CD4-positive, alpha-beta T cell treated with Interleukin-4 for 1 hour (primary cell): Measurements from ENCODE around the gene TMEM88.

Source experiments
- DNase-seq, 2 donors: peaks; one replicate each; pipeline ENCODE4 v3.0.0-alpha.2; 2020 to 2022

The TMEM88 gene

DNA sequence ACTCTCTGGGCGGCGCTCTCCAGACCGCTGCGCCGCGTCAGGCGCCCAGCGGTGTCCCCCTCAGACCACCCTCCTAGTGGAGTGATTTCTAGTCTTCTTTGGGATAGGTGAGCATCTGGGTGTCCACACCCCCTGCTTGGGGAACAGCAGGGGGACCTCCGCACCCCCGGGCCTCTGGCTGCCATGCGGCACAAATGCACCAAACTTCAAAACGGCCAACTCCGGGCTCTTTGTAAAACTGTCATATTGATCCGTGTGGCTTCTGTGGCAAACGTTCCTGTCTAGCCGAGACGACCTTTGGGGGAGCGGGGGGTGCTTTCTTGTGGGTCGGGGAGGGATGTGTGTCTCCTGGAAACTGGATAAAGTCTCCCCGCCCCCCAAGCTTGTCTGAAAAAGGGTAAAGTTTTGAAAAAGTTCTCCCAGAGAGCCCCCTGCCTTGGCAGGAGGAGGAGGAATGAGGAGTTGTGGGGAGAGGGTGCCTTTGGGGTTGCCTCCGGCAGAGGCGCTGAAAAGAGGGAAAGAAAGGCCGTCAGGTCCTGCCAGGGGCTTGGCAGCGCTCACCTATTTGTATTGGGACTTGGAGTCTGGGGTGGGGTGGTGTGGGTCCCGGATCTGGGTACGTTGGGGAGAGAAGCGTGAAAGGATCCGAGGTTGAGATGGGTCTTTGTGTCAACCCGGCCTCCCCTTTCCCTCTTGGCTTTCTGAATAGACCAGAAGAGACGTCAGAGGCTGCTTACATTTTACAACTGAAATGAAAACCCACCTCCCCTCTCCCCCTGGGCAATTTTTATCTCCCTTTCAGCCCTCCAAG lies 31.6 kb downstream of the TMEM88 start:
- peak; percentile 74 to 78 for DNase-seq

DNA sequence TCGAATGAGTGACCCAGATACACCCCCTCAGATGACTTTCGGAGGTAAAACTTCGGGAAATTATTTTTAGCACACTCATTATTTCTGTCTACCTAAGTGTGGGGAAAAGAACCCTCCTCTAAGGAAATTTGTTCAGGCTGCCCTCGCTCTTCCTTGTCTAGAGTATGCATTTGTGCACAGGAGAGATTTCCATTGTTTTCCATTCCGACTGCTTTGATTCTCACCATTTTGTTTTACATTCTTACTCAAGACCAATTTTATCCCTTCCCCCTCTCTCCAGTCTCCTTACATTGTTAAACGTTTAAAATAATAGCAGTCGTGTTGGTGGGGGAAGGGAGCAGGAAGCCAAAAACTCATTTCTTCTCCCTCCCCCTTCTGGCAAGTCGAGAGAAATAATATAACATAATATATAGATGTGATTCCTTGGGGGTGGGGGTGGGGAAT lies 32.2 kb downstream of the TMEM88 start:
- DNase-seq: no peak

DNA sequence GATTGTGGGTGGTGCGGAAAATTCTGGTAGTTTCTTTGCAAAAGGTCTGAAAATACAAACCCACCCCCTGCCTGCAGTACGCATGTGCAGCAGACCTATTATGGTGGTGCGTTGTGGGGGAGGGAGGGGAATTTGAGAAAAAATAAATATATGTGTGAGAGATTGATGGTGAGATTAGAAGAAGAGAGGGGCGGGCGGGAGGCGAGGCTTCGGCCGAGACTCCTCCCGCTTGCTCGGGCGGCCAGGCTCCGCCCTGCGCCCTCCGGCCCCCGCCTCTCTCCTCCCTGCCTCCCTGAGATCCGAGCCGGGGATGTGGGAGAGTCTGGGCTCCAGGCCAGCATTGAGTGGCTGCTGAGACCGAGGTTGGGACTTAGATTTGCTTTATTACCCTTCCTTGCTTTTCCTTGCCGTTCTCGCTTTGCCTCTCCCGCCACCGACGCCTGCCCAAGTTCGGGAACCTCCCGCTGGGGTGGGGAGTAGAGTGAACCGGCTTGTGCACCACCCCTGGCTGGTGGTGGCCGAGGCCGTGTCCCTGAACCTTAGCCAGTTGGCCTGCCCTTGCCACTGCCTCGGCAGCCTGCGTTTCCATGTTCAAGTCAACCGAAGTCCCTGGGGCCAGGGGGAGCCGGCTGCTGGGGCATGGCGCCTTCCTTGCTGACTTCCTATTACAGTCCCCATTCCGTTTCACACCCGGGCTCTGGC lies 32.8 kb downstream of the TMEM88 start:
- DNase-seq: peak; percentile 95 to 98

DNA sequence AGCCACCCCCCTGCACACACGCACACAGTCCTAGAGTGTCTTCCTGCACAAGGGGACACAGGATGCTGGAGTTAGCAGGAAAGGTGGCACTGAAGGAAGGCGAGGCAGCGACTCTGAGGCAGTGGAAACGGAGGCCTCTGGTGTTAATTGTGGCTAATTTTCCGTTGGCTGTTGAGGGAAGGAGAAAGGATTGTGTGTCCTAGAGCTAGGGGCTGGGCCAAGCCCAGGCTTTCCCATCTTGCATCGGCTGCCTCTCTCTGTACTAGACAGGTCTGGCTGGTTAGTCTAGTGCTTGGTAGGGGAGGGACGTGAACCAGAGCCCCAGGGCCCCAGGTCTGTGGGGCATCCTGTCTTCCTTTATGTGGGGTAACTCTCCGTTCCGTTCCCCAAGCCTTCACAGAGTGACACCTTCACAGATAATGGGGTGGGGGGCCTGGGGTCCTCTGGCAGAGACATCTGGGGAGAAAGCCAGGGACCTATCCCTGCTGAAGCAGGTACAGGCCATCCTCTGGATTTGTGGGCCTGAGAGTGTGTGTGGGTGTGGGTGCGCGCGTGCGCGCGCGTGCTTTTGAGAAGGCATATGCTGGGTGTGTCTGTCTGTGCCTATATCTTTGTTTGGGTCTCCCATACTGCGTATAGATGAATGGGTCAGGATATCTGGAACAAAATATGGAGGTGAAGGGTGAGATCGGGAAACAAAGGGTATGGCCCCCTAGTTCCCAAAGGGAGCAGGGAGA lies 33.5 kb downstream of the TMEM88 start, which contains the start of gene CHD3:
Gene CHD3, plus strand, starts transcription at position 606 of the 737 bp plus-strand sequence. CDS start 212 bp downstream, outside the sequence.
- DNase-seq: peak in 1 of 2 donors; percentile 47

DNA sequence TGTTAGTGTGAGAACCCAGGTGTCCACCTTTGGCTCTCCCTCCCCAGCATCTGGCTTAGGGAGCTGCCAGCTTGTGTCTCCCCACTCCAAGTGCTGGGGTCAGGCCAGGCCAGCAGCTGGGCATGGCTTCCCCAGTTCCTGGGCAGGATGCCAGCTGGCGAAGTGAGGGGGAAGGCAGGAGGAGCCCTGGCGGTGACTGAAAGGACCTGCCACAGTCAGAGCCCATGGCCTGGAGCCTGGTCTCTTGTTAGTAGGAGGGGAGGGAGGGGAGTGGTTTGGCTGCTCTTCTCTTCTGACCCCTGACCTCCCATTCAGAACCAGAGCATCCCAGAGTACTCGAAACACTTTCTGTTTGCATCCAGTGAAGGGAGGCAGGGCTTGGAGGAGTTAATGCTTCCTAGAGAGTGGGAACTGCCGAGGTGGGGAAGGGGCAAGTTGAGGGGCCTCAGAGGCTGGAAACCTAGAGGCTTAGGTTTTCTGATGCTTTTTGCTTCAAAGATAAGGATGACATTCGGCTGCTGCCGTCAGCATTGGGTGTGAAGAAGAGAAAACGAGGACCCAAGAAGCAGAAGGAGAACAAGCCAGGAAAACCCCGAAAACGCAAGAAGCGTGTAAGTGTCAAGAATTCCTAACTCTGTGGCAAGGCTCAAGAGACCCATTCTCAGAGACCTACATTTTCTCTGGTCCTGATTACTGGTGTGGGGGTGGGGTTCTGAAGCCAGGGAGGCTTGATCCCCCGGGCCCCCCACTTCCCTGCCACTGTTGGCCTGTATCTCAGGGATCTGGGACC lies 34.5 kb downstream of the TMEM88 start:
- peak; percentile 42 to 70 for DNase-seq

DNA sequence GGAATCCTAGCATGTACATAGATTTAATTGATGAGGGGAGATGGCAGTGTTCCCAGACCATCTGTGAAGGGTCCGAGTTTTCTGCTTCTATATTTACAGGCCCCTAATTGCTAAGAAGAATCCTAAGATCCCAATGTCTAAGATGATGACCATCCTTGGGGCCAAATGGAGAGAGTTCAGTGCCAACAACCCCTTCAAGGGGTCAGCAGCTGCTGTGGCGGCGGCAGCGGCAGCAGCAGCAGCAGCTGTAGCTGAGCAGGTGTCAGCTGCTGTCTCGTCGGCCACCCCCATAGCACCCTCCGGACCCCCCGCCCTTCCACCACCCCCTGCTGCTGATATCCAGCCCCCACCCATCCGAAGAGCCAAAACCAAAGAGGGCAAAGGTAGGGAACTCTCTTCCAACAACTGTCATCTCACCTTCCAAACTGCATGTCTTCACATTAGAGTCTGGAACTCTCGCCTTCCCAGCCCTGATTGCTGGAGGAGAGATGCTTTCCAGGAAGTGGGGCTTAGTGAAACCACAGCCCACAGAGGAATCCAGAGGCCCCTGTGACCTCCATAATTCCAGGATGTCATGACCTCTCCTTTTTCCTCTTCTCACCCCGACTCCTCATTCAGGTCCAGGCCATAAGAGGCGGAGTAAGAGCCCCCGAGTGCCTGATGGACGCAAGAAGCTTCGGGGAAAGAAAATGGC lies 38.5 kb downstream of the TMEM88 start:
- DNase-seq: no peak

DNA sequence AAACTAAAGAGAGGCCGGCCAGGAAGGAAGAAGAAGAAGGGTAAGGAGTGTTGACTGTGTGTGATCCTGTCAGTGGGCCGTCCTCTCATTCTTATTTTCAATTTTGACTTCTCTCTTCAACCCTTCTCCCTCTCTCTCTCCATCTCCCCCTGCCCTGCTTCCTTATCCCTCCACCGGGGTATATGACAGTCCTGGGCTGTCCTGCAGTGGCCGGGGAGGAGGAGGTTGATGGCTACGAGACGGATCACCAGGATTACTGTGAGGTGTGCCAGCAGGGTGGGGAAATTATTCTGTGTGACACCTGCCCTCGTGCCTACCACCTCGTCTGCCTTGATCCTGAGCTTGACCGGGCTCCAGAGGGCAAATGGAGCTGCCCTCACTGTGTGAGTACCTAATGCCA lies 39.4 kb downstream of the TMEM88 start:
- no peak for DNase-seq

DNA sequence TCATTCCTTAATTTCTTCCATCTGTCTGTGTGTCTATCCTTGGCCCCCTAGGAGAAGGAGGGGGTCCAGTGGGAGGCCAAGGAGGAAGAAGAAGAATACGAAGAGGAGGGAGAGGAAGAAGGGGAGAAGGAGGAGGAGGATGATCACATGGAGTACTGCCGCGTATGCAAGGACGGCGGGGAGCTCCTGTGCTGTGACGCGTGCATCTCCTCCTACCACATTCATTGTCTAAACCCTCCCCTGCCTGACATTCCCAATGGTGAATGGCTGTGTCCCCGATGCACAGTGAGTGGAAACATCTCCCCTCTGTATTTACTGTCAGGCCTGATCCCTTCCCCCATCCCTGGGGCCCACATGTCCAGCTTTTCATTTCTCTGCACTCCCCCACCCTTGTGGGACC lies 40.0 kb downstream of the TMEM88 start:
- no peak for DNase-seq

DNA sequence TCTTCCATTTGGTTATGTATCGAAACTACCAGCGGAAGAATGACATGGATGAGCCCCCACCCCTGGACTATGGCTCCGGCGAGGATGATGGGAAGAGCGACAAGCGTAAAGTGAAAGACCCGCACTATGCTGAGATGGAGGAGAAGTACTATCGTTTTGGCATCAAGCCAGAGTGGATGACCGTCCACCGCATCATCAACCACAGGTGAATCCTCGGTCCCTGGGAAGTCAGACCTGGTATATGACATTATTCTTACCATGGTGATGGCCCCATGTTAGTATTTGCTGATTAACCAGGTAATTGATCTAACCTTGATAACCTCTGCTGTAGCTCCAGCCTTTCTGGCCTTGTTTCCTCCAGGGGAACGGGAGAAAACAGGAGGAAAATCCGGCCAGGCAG lies 42.2 kb downstream of the TMEM88 start:
- DNase-seq: no peak

DNA sequence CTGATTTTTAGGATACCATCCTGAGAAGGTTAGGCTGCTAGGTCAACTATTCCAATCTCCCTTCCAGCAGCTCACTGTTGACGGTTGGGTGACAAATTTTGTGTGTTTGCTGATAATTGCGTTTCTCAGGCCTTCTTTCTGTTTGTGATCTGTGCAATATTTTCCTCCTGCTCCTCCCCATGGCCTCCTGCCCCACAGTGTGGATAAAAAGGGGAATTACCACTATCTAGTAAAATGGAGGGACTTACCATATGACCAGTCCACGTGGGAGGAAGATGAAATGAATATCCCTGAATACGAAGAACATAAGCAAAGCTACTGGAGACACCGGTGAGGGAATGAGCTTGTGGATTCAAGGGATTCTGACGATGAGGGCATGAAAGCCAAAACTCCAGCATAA lies 42.9 kb downstream of the TMEM88 start:
- DNase-seq: peak; percentile 47 to 56

DNA sequence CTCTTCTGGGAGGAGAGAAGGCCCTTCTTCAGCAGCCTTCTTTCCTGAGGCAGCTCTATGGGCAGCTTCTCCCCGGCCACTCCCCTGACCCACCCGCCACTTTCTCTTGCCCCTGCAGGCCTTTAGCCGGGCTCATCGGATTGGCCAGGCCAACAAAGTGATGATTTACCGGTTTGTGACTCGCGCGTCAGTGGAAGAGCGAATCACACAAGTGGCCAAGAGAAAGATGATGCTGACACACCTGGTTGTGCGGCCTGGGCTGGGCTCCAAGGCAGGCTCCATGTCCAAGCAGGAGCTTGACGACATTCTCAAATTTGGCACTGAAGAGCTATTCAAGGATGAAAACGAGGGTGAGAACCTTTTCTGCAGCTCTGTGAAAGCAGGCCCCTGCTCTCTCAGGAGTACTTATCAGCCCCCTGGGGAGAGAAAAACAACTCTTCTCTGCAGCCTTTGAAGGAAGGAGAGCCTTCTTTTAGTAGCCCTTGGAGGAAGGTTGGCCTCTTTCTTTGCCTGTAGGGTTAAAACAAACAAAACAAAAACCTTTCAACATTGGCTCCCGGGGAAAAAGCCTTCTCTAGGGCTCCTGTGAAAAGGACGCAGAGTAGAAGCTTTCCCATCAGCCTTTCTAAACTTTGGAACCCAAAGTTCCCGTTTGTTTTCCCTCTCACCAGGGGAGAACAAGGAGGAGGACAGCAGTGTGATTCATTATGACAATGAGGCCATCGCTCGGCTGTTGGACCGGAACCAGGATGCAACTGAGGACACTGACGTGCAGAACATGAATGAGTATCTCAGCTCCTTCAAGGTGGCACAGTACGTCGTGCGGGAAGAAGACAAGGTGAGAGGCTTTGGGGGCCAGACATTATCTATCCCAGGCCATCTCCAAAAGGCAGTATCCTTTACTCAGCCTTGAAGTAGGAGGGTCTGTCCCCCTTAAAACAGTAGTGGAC lies 48.6 kb downstream of the TMEM88 start:
- no peak for DNase-seq
